BLaER1 treated with 17β-estradiol and CSF1 and Interleukin-3, amounts not matched to agents 10 nM and 100 nM (cell line): ENCODE measurements around the gene SH3PXD2B.
"Not testable (repeated sequence)": the region's sequence is repeated elsewhere in the genome, so short reads cannot be mapped to it uniquely, and the experiment has no call there.

Source experiments
- H3K27ac ChIP-seq, 11 experiments: shearing (Covaris generic); formaldehyde crosslinking; 2 replicates each; pipeline ENCODE4 v1.8.1; 2022
- H3K27me3 ChIP-seq, 11 experiments: shearing (Covaris generic); formaldehyde crosslinking; 2 replicates each; pipeline ENCODE4 v1.8.1; 2022
- H3K36me3 ChIP-seq, 11 experiments: shearing (Covaris generic); formaldehyde crosslinking; 2 replicates each; pipeline ENCODE4 v1.8.1; 2022
- H3K4me1 ChIP-seq, 10 experiments: shearing (Covaris generic); formaldehyde crosslinking; 2 replicates each; pipeline ENCODE4 v1.8.1; 2022
- H3K4me2 ChIP-seq, 11 experiments: shearing (Covaris generic); formaldehyde crosslinking; 2 replicates each; pipeline ENCODE4 v1.8.1; 2022
- H3K4me3 ChIP-seq, 10 experiments: shearing (Covaris generic); formaldehyde crosslinking; 2 replicates each; pipeline ENCODE4 v1.8.1; 2022
- H3K9ac ChIP-seq, 11 experiments: shearing (Covaris generic); formaldehyde crosslinking; 2 replicates each; pipeline ENCODE4 v1.8.1; 2022
- H3K9me3 ChIP-seq, 11 experiments: shearing (Covaris generic); formaldehyde crosslinking; replicated peaks in 1 of 11; 2 replicates each; pipeline ENCODE4 v1.8.1; 2022
- H4K20me1 ChIP-seq, 11 experiments: shearing (Covaris generic); formaldehyde crosslinking; 2 replicates each; pipeline ENCODE4 v1.8.1; 2022
- Cebpa-rat ChIP-seq, 11 experiments: shearing (Covaris generic); IDR thresholded peaks; 2 replicates each; pipeline ENCODE4 v1.8.1; 2022

SH3PXD2B gene

DNA sequence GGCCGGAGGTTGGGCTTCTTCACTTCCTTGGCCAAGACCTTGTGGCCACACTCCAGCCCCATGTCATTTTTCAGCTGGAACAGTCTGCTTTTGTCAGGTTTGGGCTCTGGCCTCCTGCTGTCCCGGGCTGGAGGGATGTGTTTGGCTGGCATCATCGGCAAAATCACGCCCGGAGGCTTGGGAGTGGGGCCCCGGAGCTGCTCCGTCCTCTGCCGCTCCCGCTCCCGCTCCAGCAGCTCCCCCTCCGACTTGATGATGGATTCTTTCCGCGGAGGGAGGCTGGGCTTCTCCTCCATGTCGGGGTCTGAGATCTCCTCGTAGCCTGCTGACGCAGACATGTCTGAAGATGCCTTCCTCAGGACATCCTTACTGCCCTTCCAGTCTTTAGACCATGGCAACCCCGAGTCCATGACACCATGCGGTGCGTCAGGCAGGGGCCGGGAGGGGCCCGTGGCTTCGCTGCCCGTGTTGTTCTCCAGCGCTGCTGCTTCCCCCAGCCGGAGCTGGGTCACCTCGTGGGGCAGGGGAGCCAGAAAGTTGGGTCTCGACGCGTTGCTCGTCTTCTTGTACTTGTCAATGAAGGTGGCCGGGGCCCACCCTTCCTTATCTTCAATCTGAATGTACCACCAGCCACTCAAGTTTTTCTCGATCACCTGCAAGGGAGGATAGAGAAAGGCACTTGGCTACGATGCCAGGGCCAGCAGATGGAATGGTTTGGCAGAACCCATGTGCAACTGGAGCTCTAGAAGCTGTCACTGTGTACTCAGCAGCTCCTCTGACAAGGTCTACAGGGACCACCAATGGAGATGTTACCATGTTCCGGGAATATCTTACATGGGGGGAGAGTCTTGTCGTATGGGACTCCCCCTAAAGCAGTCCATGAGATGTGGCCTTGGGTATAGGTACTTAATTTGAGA is 114.8 kb downstream of the SH3PXD2B start:
- Histone ChIP-seq H3K27me3 (no peaks in the 10 kb centered on the region), H4K20me1 (peaks cover 0 to 37% (median 0%) of the 10 kb centered on the region in 11 experiments; a peak in 7 of 22 replicates), H3K4me2 (peak overlapping the region in 8 of 11 experiments; percentile 63 to 92 (median 77); a peak in 18 of 22 replicates), H3K27ac (peak overlapping the region in 1 of 11 experiments; percentile 14; a peak in 1 of 22 replicates), H3K36me3 (peaks cover 0 to 97% (median 12%) of the 10 kb centered on the region in 11 experiments; a peak in 13 of 22 replicates), H3K4me3 (no peak overlapping the region), H3K4me1 (peaks cover 21 to 44% (median 40%) of the 10 kb centered on the region in 10 experiments), H3K9ac (peak overlapping the region in 1 of 11 experiments; percentile 56; a peak in 1 of 22 replicates), H3K9me3 (no peaks in the 10 kb centered on the region)
- TF ChIP-seq Cebpa-rat (IDR thresholded peaks at IDR 0.05): no peak

DNA sequence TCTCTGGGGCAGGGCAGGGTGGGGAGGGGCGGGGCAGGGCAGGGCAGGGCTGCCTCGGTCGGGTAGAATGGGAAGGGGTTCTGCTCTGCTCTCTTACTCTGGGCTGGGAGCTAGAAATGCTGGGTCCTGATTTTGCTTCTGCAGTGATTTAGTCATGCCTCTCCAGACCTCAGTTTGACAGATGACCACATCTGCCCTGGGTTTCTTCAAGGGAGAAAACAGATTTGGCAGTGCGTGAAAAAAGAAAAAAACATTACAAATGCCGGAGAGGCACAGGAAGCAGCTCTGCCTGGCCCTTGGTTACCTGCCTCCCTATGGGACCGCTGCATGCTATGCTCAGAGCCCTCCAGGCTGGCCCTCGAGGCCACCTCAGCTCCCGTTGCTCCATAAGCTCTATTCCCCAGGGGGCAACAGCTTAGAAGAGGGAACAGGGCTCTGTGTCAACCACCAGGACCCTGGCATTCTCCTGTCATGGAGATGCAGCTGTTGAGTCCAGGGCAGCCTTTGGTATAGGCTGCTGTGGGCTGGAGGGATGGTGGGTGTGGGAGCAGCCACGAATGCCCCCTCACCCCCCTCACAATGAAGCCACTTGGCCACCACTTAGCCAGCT is 117.5 kb downstream of the SH3PXD2B start:
- peaks cover 0 to 83% (median 20%) of the 10 kb centered on the region in 11 experiments; a peak in 13 of 22 replicates for H3K36me3 ChIP-seq
- H3K9me3 ChIP-seq: 0 out of 22 replicates have a peak, but pooled peaks cover 0 to 5% (median 0%) of the 10 kb centered on the region in 11 experiments
- H3K4me2 ChIP-seq: peak overlapping the region; percentile 10 to 92 (median 72); a peak in 20 of 22 replicates
- TF ChIP-seq Cebpa-rat (IDR thresholded peaks at IDR 0.05): no peak
- H3K9ac ChIP-seq: peak overlapping the region in 2 of 11 experiments; percentile 5 to 37; a peak in 2 of 22 replicates
- peaks cover 0 to 42% (median 0%) of the 10 kb centered on the region in 11 experiments; a peak in 7 of 22 replicates for H4K20me1 ChIP-seq
- H3K27me3 ChIP-seq: no peaks in the 10 kb centered on the region
- H3K4me1 ChIP-seq: peaks cover 21 to 44% (median 40%) of the 10 kb centered on the region in 10 experiments
- peak overlapping the region in 1 of 10 experiments; percentile 1; a peak in 1 of 20 replicates for H3K4me3 ChIP-seq
- H3K27ac ChIP-seq: peak overlapping the region in 1 of 11 experiments; percentile 40; a peak in 2 of 22 replicates

DNA sequence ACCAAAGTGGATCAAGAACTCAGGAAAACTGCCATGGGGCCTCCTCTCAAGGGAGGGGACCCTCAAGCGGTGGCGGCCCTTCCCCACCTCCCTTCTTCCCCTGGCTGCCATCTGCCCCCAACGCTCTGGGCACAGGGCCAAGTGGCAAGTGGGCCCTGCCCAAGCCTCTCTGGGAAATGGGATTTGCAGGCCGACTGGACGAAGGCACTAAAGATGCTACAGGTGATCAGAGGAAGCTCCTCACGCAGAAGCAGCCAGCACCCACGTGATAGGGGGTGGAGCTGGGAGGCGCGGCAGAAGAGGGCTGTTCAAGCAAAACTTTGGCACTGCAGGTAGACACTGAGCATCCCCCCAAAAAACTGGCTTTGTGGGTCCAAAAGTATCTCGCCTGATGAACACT is 118.1 kb downstream of the SH3PXD2B start:
- Histone ChIP-seq H3K4me1 (peaks cover 21 to 44% (median 40%) of the 10 kb centered on the region in 10 experiments), H3K27ac (no peak overlapping the region), H3K4me3 (no peak overlapping the region), H3K36me3 (peaks cover 0 to 78% (median 20%) of the 10 kb centered on the region in 11 experiments; a peak in 13 of 22 replicates), H3K9me3 (0 out of 22 replicates have a peak, but pooled peaks cover 0 to 5% (median 0%) of the 10 kb centered on the region in 11 experiments), H3K27me3 (no peaks in the 10 kb centered on the region), H4K20me1 (peaks cover 0 to 42% (median 0%) of the 10 kb centered on the region in 11 experiments; a peak in 7 of 22 replicates), H3K4me2 (peak overlapping the region in 9 of 11 experiments; percentile 13 to 92 (median 76); a peak in 15 of 22 replicates), H3K9ac (no peak overlapping the region)
- no peak for TF ChIP-seq Cebpa-rat (IDR thresholded peaks at IDR 0.05)

DNA sequence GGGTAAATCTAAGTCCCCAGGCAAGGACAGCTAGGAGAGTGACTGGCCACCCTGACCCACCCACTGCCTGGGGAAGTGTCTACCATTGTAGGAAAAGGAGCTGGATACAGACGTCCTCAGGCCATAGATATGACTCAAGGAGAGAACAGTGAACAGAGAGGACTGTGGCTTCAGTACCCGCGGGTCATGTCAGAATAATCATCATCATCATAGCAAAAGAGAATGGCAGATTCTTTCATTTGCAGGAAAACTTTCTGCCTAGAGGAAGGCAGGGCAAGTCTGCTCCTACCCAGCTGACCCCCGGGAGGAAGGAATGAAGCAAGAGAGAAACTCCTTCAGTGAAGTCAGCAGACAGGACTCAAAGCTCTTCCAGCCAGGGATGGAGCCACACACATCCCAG is 118.6 kb downstream of the SH3PXD2B start:
- no peak for TF ChIP-seq Cebpa-rat (IDR thresholded peaks at IDR 0.05)
- H3K27me3 ChIP-seq: no peaks in the 10 kb centered on the region
- H3K36me3 ChIP-seq: peaks cover 0 to 73% (median 20%) of the 10 kb centered on the region in 11 experiments; a peak in 12 of 22 replicates
- H3K9me3 ChIP-seq: 0 out of 22 replicates have a peak, but pooled peaks cover 0 to 5% (median 0%) of the 10 kb centered on the region in 11 experiments
- peaks cover 0 to 42% (median 0%) of the 10 kb centered on the region in 11 experiments; a peak in 7 of 22 replicates for H4K20me1 ChIP-seq
- H3K27ac ChIP-seq: no peak overlapping the region
- no peak overlapping the region for H3K9ac ChIP-seq
- H3K4me1 ChIP-seq: peaks cover 21 to 44% (median 40%) of the 10 kb centered on the region in 10 experiments
- H3K4me2 ChIP-seq: peak overlapping the region in 8 of 11 experiments; percentile 63 to 92 (median 77); a peak in 14 of 22 replicates
- H3K4me3 ChIP-seq: no peak overlapping the region

DNA sequence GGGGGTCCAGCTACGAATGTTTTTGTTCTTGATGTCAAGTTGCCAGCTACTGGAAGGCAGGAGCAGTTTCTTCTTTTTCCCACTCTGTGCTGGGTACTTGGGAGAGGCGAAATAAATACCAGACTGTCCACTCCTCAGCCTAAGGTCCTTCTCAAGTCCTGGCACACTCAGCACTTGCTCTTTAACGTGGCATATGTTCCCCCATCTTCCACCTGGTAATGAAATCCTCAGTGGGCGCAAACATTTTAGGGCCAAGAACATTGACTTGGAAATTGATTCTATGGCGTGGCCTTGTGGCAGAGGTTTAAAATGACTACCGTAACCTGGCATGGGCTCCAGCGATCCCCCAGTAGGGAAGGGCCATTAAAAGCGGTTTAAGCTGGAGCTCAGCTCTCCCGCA is 119.7 kb downstream of the SH3PXD2B start:
- Histone ChIP-seq H3K27ac (no peak overlapping the region), H3K4me1 (peaks cover 21 to 43% (median 40%) of the 10 kb centered on the region in 10 experiments), H3K36me3 (peaks cover 0 to 62% (median 13%) of the 10 kb centered on the region in 11 experiments; a peak in 12 of 22 replicates), H3K4me3 (no peak overlapping the region), H3K9ac (no peak overlapping the region), H3K9me3 (0 out of 22 replicates have a peak, but pooled peaks cover 0 to 5% (median 0%) of the 10 kb centered on the region in 11 experiments), H4K20me1 (peaks cover 0 to 42% (median 0%) of the 10 kb centered on the region in 11 experiments; a peak in 7 of 22 replicates), H3K4me2 (no peak overlapping the region), H3K27me3 (no peaks in the 10 kb centered on the region)
- no peak for TF ChIP-seq Cebpa-rat (IDR thresholded peaks at IDR 0.05)

DNA sequence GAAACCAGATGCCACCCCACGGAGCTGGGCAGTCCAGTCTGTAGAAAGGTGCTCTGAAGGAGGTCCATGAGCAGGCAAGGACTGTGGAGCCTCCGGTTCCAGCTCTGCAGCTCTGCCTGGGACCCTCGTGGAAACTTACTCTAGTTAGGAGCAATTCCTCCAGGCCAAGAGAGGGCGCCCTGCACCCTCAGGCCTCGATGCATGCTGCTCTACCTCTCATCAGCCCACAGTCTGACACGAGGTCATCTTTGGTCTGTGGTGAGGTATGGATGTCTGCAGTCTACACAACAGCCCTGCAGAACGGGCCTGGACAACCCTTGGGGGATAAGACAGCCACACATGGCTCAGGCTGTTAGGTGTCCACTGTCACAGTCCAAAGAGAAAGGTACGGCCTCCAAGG is 120.1 kb downstream of the SH3PXD2B start:
- H3K9me3 ChIP-seq: 0 out of 22 replicates have a peak, but pooled peaks cover 0 to 5% (median 0%) of the 10 kb centered on the region in 11 experiments
- peaks cover 21 to 40% (median 36%) of the 10 kb centered on the region in 10 experiments for H3K4me1 ChIP-seq
- H3K27me3 ChIP-seq: no peaks in the 10 kb centered on the region
- no peak overlapping the region for H3K9ac ChIP-seq
- no peak overlapping the region for H3K4me3 ChIP-seq
- H3K27ac ChIP-seq: no peak overlapping the region
- no peak overlapping the region for H3K4me2 ChIP-seq
- peaks cover 0 to 57% (median 9%) of the 10 kb centered on the region in 11 experiments; a peak in 12 of 22 replicates for H3K36me3 ChIP-seq
- TF ChIP-seq Cebpa-rat (IDR thresholded peaks at IDR 0.05): no peak
- peaks cover 0 to 38% (median 0%) of the 10 kb centered on the region in 11 experiments; a peak in 7 of 22 replicates for H4K20me1 ChIP-seq

DNA sequence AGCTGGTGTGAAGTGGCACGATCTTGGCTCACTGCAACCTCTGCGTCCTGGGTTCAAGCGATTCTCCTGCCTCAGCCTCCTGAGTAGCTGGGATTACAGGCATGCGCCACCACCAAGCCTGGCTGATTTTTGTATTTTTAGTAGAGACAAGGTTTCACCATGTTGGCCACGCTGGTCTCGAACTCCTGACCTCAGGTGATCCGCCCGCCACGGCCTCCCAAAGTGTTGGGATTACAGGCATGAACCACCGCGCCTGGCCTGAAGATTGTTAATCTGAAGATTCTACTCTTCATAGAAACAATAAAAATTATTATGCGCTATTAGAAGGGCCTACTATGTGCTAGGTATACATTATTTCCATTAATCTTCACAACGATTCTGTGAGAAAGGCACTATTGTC is 127.4 kb downstream of the SH3PXD2B start:
- not testable (repeated sequence) for H3K36me3 ChIP-seq, H3K4me2 ChIP-seq, H3K4me3 ChIP-seq, H3K9ac ChIP-seq, H4K20me1 ChIP-seq, H3K27ac ChIP-seq, H3K27me3 ChIP-seq, H3K9me3 ChIP-seq
- H3K4me1 ChIP-seq: peaks cover 16 to 23% (median 19%) of the 10 kb centered on the region in 10 experiments

DNA sequence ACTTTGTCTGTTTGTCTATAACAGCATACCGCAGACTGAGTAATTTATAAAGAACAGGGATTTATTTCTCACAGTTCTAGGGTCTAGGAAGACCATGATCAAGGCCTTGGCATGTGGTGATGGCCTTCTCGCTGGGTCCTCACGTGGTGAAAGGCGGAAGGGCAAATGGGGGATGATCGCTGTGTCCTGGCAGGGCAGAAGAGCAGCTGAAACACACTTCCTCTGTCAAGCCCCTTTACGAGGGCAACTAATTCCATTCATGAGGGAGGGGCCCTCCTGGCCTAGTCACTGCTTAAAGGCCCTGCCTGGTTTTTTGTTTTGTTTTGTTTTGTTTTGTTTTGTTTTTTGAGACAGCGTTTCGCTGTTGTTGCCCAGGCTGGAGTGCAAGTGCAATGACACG is 128.9 kb downstream of the SH3PXD2B start:
- H3K9ac ChIP-seq: no peak overlapping the region
- no peaks in the 10 kb centered on the region for H3K36me3 ChIP-seq
- H3K4me2 ChIP-seq: no peak overlapping the region
- H3K4me3 ChIP-seq: no peak overlapping the region
- 0 out of 22 replicates have a peak, but pooled peaks cover 0 to 3% (median 0%) of the 10 kb centered on the region in 11 experiments for H4K20me1 ChIP-seq
- H3K27ac ChIP-seq: no peak overlapping the region
- no peaks in the 10 kb centered on the region for H3K9me3 ChIP-seq
- no peak for TF ChIP-seq Cebpa-rat (IDR thresholded peaks at IDR 0.05)
- no peaks in the 10 kb centered on the region for H3K27me3 ChIP-seq
- peaks cover 19 to 38% (median 33%) of the 10 kb centered on the region in 10 experiments for H3K4me1 ChIP-seq
